ENCODE data around the gene MTOR. TPM values are rescaled to one million over a fixed set of nuclear protein-coding genes. Genes with fewer than 3 reads are reported as not detected.

Gene MTOR
- total RNA-seq, 3 donors from 2014 or later, result 37.9 to 50.5 (median 42.5) TPM

DNA sequence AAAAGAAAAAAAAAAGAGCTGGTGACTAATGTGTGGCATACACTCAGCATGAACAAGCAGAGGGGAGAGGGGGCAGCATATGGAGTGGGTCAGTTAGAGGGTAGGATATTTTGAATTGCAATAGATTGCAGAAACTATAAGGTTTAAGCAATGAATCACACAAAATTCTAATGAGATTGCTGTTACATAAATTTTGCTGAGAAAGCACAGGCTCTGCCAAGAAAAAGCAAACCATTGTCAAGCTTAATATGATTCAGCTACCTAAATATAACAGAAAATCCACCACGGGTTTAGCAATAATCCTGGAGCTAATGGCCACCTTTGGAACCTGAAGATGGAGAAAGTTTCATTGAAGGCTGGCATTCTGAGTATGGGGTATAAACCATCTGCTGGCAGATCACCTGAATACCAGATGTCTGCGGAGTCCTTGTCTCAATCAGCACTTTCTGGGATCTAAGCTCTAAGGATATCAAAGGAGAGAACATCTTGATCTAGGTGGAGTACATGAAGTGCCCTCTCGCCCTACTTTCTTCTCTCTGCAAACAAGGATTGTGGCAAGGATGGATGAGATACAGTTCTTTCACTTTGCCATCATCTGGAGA is 103.5 kb downstream of the MTOR start:
- Histone ChIP-seq H3K4me1 (ENCODE audit: low read depth) (no peaks in the 10 kb centered on the region), H3K36me3 (ENCODE audit: low read depth) (no peaks in the 10 kb centered on the region), H3K9me3 (no peaks in the 10 kb centered on the region), H3K4me3 (no peak overlapping the region)
- no peak for TF ChIP-seq CTCF (IDR thresholded peaks at IDR 0.05)
- DNase-seq, result no peak
- no peak for ATAC-seq
- intact Hi-C loops (cut with DNase I, micrococcal nuclease), result no loop called here

GRCh38 chr1:11158291-11158690 is 104.1 kb downstream of the MTOR start:
- H3K4me3 ChIP-seq, result no peak overlapping the region

GRCh38 chr1:11157867-11158266 is 104.5 kb downstream of the MTOR start:
- Histone ChIP-seq H3K9me3 (no peaks in the 10 kb centered on the region), H3K4me1 (ENCODE audit: low read depth) (no peaks in the 10 kb centered on the region), H3K4me3 (no peak overlapping the region), H3K36me3 (ENCODE audit: low read depth) (no peaks in the 10 kb centered on the region)
- no peak for TF ChIP-seq CTCF (IDR thresholded peaks at IDR 0.05)
- DNase-seq (no peak), ATAC-seq (peak; percentile 36)
- intact Hi-C loops (cut with DNase I, micrococcal nuclease), result no loop called here

More at GRCh38 chr1:11158291-11158690, 104.1 kb downstream of the MTOR start:
- Histone ChIP-seq H3K9me3 (no peaks in the 10 kb centered on the region), H3K36me3 (ENCODE audit: low read depth) (no peaks in the 10 kb centered on the region), H3K4me1 (ENCODE audit: low read depth) (no peaks in the 10 kb centered on the region)
- DNase-seq (no peak), ATAC-seq (no peak)
- intact Hi-C loops (cut with DNase I, micrococcal nuclease), result no loop called here
- TF ChIP-seq CTCF (IDR thresholded peaks at IDR 0.05), result no peak

GRCh38 chr1:11157394-11157793 is 105.0 kb downstream of the MTOR start:
- intact Hi-C loops (cut with DNase I, micrococcal nuclease), result no loop called here
- no peak for ATAC-seq
- no peaks in the 10 kb centered on the region for H3K36me3 ChIP-seq (ENCODE audit: low read depth)

GRCh38 chr1:11156963-11157362 is 105.4 kb downstream of the MTOR start:
- TF ChIP-seq CTCF (IDR thresholded peaks at IDR 0.05), result no peak
- no peaks in the 10 kb centered on the region for H3K9me3 ChIP-seq
- intact Hi-C loops (cut with DNase I, micrococcal nuclease), result no loop called here
- ATAC-seq, result no peak
- no peaks in the 10 kb centered on the region for H3K4me1 ChIP-seq (ENCODE audit: low read depth)
- H3K36me3 ChIP-seq (ENCODE audit: low read depth), result no peaks in the 10 kb centered on the region
- no peak overlapping the region for H3K4me3 ChIP-seq
- DNase-seq, result no peak

More at GRCh38 chr1:11157394-11157793, 105.0 kb downstream of the MTOR start:
- DNase-seq, result no peak
- no peak for TF ChIP-seq CTCF (IDR thresholded peaks at IDR 0.05)
- Histone ChIP-seq H3K9me3 (no peaks in the 10 kb centered on the region), H3K4me3 (no peak overlapping the region), H3K4me1 (ENCODE audit: low read depth) (no peaks in the 10 kb centered on the region)

GRCh38 chr1:11156441-11156840 is 105.9 kb downstream of the MTOR start:
- intact Hi-C loops (cut with DNase I, micrococcal nuclease), result no loop called here
- no peak overlapping the region for H3K4me3 ChIP-seq
- H3K4me1 ChIP-seq (ENCODE audit: low read depth), result no peaks in the 10 kb centered on the region
- ATAC-seq (peak; percentile 65), DNase-seq (no peak)
- no peaks in the 10 kb centered on the region for H3K9me3 ChIP-seq
- no peak for TF ChIP-seq CTCF (IDR thresholded peaks at IDR 0.05)
- H3K36me3 ChIP-seq (ENCODE audit: low read depth), result no peaks in the 10 kb centered on the region

Data from mucosa of descending colon (tissue), 3 donors.